ENCODE data around the gene ARHGAP30.
"Not testable (repeated sequence)": the region's sequence is repeated elsewhere in the genome, so short reads cannot be mapped to it uniquely, and the experiment has no call there.

ARHGAP30 gene

DNA sequence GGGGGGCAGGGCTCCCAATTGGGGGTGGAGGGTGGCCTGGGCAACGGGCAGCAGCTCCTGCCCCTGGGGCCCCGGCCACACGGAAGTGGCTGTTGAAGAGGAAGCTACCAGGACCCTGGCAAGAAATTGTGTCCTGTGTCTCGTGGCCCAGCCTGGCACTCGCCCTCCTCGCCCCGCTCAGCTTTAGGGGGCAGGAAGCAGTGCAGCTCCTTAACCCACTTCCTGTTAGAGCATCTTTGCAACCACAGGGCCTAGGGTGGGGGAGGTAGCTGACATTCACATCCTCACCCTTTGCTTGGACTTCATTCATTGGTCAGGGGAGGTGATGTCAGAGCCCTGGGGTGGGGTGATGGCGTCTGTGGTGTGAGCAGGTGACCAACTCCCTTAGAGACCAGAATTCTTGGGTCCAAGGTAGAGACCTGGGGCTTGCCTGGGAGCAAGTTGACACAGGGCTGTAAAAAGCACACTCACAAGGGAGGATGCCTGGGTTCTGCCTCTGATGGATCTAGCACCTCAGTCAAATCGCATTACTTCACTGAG, at the start of gene ARHGAP30:
ARHGAP30 (minus strand) TSS at position 161 of the 540 bp plus-strand sequence. CDS start 267 bp downstream, outside the sequence.
- TF ChIP-seq, protein P1, sequence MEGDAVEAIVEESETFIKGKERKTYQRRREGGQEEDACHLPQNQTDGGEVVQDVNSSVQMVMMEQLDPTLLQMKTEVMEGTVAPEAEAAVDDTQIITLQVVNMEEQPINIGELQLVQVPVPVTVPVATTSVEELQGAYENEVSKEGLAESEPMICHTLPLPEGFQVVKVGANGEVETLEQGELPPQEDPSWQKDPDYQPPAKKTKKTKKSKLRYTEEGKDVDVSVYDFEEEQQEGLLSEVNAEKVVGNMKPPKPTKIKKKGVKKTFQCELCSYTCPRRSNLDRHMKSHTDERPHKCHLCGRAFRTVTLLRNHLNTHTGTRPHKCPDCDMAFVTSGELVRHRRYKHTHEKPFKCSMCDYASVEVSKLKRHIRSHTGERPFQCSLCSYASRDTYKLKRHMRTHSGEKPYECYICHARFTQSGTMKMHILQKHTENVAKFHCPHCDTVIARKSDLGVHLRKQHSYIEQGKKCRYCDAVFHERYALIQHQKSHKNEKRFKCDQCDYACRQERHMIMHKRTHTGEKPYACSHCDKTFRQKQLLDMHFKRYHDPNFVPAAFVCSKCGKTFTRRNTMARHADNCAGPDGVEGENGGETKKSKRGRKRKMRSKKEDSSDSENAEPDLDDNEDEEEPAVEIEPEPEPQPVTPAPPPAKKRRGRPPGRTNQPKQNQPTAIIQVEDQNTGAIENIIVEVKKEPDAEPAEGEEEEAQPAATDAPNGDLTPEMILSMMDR (conservative IDR thresholded peaks at IDR 0.05): no peak
- no peak for TF ChIP-seq ZFX (IDR thresholded peaks at IDR 0.05)

GRCh38 chr1:161117759-161118581, 48.3 kb upstream of the ARHGAP30 start, which contains the start of the genes NIT1 and PFDN2:
Gene NIT1, plus strand, starts transcription at chr1:161118105. Its CDS starts 72 bp downstream, at chr1:161118177.
Gene PFDN2, minus strand, starts transcription at chr1:161118037. Its CDS starts 11 bp downstream, at chr1:161118026.
- peak within 1 kb of the TSS; percentile 92 for H3K27ac ChIP-seq
- TF ChIP-seq, protein P1 (conservative IDR thresholded peaks at IDR 0.05): no peak
- no peak for TF ChIP-seq ZFX (IDR thresholded peaks at IDR 0.05)

More for the DNA sequence above, at the start of gene ARHGAP30:
- no peak within 1 kb of the TSS for H3K27ac ChIP-seq

- H3K27ac ChIP-seq: not testable (repeated sequence)
Measured at GRCh38 chr1:161115961-161116360, 46.3 kb upstream of the ARHGAP30 start.

- TF ChIP-seq, protein P1 (conservative IDR thresholded peaks at IDR 0.05): no peak
- TF ChIP-seq ZFX (IDR thresholded peaks at IDR 0.05): no peak
- H3K27ac ChIP-seq: no peak overlapping the region
Measured at GRCh38 chr1:161115132-161115711, 45.5 kb upstream of the ARHGAP30 start.

DNA sequence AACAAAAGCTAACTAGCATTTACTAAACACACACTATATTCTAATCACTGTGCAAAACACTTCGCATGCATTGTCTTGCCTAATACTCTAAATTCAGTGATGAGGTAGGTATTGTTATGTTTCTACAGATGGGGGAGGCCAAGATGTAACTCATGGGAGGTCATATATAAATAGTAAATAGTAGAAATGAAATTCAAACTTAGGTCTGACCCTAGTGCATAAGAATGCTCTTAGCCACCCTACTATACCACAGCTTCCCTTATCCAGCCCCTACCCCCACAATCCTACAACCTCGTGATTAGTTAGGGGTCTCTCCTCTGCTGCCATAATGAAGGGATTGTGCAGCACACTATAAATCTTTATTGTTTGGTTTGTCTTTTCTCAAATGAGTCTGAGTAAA, 44.9 kb upstream of the ARHGAP30 start:
- no peak overlapping the region for H3K27ac ChIP-seq
- TF ChIP-seq, protein P1 (conservative IDR thresholded peaks at IDR 0.05): no peak
- TF ChIP-seq ZFX (IDR thresholded peaks at IDR 0.05): no peak

DNA sequence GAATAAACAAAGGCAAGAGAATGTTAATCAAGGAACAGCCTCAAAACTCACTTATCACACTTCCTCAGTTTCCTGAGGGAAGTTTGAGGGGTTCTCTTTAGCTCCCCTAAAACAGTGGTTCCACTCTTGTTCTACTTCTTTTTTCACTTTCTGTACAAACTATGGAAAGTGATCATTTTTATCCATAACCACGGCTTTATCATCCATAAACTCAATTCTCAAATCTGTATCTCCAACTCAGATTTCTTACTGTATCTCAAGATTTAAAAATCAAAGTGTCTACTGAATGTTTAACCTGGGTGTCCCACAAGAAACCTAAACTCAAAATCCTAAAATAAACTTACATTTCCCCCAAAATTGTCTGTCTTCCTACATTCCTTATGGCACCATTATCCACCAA, 44.2 kb upstream of the ARHGAP30 start:
- no peak overlapping the region for H3K27ac ChIP-seq
- TF ChIP-seq ZFX (IDR thresholded peaks at IDR 0.05): no peak
- TF ChIP-seq, protein P1 (conservative IDR thresholded peaks at IDR 0.05): no peak

GRCh38 chr1:161111527-161111926, 41.8 kb upstream of the ARHGAP30 start:
- H3K27ac ChIP-seq: no peak overlapping the region
- TF ChIP-seq, protein P1 (conservative IDR thresholded peaks at IDR 0.05): no peak
